Stimulated activated CD4-positive, alpha-beta T cell treated with anti-CD3 and anti-CD28 coated beads, Interleukin-12 subunit alpha, Interleukin-12 subunit beta, amount 100 ng/mL, for 48 hours (primary cell): ENCODE results near the gene PAK6.

Source experiments
- DNase-seq, 3 donors: peaks; one replicate each; pipeline ENCODE4 v3.0.0-alpha.2; 2020; ENCODE audit warnings: low read depth in 2 of 3, low spot score in 1 of 3

The PAK6 gene

DNA sequence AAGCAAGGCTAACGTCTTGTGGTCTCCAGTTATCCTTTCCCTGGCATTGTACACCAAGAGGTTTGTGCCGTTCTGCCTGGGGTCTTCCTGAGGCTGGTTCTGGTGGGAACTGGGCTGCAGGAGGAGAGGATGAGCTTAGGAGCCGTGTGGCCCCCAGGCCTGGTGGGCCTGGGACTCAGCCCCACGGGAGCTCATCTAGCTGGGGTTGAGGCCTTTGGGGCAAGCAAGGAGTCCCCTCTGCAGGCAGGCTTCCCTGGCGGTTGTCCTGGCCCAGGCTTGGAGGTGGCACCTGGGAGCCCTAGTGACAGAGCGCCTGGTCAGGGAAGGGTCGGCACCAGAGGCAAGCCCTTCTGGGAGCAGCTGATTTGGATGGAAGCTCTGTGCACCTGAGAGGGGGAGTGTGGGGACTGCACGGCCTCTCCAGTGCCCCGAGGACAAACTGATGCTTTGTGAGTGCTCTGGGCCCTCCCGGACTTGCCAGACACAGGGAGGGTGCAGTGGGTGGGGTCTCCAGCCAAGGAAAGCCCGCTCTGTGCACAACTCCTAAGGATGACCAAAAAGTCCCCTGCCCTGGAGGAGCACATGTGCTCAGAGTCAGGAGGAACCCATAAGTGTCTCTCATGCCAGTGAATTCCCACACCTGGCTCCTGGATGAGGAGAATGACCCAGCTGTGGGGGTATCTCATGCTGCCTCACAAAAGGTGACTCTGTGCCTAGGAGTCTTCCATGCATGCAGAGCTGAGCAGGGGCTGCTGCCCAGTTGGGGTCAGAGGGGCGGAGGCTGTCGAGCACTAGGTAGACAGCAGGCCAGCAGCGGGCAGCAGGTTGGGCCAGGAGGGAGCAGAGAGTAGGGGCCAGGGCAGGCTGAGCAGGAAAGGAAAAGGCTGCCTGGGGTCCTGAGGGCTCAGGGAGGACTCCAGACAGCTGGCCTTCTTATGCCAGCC, 2.7 kb downstream of the PAK6 start:
- no peak for DNase-seq

DNA sequence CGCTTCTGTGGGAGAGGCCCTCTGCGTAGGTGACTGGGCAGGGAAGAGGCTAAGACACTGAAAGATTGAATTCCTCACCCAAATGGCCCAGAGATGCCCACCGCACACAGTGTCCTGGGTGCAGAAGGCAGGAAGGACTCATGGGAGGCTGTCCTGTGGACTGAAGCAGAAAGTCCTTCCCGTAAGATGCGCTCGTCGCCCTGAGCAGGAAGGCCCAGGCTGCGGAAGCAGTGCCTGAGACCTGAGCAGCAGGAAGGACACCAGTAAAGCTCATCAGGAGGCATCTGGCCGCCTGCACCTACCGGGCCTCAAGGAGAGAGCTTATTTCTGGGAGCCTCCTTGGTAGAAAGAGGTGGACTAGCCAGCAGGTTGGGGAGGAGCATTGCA, 3.3 kb downstream of the PAK6 start:
- no peak for DNase-seq

DNA sequence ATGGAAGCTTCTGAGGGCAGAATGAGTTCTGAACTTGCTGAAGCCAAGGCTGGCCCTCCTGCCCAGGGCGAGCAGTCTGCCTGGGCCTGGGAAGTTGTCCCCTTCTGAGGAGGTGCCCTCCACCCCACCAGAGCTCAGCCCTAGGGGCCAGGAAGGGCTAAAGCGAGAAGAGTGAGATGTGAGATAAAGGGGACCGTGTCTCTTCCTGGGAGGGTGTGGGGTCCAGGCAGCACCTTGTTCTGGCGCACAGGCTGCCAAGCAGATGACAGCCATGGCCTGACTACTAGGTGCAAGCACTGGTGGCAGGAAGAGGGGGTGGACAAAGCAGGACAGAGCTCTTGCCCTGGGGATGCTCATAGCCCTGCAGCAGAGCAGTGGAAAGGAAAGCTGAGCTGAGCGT, 3.7 kb downstream of the PAK6 start:
- DNase-seq, result no peak

DNA sequence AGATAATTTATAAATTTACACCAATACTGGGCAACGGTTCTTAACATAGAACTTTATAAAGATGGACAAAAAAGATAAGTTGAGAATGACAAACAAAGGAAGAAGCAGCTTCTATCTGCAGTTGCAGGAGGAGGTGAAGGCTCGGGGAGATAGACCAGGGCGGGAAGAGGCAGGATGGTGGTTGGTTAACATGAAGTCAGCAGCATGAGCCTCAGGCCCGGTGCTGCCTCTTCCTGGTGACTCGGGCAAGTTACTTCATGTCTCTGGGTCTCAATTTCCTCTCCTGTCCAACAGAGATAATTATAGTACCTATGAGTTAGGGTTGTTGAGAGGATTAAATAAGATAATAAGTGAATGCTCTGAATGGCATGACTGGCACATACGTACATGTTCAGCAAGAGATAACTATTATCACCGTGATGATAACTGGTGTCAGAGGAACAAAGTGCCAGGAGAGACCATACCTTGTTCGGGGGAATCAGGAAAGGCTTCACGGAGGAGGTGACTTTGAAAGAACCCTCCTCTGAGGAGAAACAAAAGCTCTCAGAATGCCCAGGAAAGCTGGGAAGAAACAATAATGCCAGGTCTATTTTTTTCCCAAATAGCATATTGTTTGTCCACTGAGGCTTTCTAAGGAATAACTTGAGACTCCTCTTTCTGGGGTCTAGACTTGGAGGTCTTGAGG, 4.4 kb downstream of the PAK6 start:
- no peak for DNase-seq

DNA sequence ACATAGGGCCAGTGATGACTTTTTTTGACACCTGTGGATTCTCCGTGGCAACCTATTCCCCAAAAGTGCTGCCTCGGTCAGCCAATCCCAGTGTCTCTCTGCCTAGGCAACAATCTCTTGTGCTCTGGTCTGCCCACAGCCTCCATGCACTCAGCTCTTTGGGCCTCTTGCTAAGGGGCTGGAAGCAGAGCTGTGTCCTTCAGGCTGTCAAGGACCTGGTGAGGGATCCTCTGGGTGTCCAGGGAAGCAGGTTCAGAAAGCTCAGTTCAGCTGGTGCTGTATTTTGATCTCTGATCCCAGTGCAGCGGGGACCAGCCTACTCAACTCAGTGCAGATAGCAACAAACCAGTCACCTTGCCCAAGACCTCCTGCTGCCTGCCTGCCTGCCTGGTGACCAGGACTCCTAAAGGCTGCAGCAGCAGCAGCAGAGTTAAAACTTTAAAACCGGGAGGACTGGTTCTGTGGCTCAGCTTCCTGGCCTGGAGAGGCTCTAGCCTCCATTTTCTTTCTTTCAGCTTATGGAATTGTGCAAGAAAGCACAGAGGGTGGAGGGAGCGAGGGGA, 6.2 kb downstream of the PAK6 start:
- DNase-seq, result no peak

DNA sequence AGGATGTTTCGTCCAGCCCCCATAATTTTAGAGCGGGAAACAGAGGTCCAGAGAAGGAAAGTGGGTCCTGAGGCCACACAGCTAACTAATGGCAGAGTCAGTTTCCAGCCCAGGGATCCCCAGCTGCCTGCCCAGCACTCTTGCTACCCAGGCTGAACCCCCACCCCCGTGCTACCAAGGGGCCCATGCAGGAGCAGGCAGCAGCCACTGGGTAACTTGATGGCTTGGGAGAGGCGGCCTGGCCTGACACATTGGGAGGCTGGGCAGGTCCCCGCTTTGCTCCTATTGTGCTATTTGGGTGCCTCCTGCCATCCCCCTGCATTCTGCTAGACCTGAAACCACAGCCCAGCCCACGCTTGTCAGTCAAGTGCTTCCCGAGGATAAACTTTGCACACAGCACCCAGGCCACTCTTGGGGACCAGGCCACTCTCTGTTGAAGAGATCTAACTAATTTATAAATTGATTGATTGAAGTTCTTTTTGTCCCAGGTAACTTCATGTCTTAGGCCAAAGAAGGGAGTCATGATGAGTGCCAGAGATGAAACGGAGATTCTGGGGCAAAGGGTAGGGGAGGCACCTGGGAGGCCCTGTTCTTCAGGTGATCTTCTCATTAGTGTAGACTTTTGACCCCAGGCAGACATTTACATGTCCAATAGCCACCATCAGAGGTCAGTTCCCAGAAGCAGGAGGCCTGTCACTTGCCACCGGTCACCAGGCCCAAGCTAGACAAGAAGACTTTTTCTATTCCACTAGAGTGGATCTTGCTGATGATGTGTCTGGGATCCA, 7.0 kb downstream of the PAK6 start:
- DNase-seq, result no peak

DNA sequence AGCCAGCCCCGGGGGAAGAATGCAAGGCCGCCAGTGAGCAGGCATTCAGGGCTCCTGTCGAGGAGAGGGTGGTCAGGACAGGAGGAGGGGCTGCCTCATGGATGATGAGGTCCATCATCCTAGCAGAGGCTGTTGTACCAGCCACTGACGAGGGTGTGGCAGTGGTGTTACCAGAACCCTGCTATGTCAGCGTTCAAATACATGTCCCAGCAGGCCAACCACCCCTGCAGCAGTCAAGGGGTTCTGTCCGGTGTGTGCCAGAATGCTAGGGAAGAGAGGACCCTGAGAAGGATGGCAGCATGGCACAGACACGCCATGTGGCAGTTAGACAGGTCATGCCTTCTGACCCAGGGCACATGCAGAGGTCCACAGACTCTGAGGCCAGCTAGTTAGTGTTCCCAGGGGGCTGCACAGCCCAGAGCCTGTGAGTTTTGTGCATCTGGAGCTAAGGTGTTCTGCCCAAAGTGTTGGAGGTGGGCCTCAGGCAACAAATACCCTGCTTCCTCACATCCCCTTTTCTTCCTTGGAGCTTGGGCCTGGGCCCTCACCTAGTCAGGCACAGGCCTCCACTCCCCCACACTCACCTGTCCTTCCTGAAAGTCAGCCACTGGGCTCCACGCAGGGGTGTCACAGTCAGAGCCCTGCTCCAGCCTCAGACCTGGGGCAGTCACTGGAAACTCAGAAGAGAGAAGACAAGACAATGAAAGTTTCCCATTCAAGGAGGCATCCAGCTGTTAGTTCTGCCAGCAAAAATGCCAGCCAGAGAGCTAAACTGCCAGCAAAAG, 7.8 kb downstream of the PAK6 start:
- DNase-seq, result no peak

DNA sequence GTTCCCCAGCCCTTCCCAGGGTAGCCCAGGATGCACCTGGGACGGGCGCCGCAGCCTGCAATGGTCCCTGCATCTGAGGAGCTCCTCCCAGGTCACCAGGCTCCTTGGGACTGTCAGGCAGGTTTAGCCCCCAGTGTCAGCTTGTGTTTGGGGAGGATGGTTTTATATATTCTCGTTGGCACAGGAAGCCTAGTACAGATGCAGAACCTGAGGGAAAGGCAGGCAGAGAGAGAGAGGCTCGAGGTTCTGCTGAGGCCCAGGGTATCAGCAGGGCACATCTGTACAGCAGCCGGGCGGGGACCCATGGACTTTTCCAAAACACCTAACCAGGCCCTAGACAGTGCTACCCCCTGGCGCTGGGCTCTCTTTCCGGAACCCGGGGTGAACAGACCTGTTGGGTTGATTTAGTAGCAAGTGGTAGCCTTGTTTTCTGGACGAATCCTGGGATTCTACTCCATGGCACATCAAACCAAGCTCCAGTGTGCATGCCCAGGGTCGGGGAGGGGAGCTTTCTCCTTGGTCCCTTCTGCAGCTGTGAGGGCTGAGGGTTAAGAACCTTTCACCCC, 8.6 kb downstream of the PAK6 start:
- no peak for DNase-seq

DNA sequence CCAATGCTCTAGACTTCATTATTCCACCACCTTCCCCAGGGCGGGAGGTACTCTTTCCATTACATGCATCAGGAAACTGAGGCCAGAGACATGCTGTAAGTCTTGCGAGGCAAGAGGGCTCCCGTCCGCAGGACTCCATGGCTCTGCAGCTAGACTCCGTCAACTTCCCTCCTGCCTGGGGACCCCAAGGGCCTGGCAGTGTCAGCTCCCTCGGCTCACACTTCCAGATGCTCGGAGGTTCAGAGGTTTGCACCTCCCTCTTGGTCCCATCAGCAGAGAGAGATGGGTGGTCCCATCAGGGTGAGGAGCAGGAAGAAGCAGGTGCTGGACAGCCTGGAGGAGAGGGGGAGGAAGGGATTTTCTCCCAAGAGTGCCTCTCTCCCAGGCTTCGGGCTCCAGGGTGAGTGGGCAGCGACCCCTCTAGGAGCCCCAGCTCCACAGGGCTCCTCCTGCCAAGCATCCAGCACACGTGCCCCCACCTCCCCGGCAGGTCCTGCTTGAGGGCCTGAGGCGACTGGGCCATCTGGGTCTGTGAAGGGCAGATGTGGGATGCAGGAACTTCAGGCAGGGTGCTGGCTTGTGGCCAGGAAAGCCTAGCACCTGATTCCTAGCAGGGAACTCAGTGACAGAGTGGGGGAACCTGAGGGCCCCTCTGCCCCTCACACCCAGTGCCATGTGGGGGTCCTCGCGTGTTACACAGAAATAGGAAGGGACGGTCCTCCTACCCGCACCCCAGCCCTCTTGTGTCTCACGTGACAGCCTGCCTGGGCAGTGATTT, 9.3 kb downstream of the PAK6 start:
- DNase-seq, result no peak

DNA sequence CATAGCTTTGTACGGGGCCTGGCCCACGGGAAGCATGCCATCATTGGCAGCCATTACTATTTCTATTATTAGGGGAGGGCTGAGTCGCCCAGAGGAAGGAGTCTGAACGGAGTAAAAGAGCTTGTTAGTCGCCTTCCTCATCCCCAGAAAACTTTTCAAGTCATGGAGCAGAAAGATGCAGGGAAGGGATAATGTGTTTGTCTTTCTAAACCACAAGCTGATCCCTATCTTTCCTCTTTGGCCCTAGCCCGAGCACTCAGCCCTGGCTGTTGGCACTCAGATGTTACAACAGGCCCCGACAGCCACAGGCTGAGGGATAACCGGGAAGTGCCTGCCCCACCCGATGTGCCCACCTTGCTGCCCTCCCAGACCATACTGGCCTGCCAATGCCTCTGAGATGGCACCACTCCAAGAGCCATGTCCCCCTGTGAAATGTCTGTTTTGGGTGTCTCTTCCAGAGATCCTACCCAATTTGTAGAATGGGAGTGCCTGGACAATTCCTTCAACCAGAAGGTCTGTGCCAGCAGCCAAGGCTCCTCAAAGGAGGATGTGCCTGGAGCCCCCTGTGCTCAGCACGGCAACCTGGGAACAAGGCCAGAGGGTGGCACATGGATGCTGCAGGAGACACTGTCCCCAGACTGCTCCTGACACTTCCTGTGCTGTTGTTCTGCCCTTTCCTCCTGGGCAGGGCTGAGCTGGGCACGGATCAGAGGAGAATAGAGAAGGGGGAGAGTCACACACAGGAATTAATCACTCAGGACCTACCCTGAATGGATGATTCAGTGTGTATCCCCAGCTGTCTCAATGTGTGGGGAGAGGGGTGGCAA, 10.8 kb downstream of the PAK6 start:
- no peak for DNase-seq

DNA sequence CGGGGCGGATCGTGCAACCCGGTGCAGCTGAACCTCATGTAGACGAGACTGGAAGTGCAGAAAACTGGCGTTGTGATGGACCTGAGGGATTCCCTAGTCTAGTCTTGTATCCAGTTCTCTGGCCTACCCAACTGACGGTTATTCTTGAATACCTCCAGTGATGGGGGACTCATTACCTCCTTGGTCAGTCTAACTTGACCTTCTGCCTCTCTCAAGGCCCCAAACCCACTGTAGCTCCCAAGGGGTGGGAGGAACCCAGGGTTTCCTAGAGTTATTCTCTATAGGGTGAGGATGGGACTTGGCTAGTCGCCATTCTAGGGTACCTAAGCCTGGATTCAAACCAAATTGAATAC, 11.4 kb downstream of the PAK6 start:
- no peak for DNase-seq

DNA sequence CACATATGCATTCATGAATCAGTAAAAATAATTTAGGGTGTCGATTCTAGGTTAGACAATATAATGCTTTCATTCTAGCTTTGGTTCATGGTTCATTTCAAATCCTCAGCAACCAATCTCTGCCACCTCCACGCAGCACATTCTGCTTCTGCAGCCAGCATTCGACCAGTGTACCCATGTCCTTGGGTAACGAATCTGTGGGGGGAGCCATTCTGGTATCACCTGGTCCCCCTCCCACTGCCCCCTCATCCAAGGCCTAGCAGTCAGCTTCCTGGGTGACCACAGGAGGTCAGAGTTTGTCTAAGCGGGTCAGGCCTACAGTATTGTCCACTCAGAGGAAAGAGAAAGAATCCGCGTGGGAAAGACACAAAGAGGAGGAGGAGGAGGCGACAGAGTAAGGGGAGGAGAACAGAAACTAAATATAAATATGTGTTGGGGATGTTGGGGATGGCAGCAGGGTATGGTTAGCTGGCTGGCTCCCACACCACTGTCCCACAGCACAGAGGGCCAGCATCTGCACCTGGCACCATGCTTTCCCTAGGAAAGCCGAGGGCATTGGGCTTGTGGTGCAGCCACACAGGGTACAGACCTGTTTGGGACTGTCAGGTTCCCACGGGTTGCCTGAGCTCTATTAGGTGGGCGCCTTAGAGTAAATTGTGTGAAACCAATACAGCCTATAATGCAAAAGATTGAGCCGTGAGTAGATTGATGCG, 12.1 kb downstream of the PAK6 start:
- no peak for DNase-seq

DNA sequence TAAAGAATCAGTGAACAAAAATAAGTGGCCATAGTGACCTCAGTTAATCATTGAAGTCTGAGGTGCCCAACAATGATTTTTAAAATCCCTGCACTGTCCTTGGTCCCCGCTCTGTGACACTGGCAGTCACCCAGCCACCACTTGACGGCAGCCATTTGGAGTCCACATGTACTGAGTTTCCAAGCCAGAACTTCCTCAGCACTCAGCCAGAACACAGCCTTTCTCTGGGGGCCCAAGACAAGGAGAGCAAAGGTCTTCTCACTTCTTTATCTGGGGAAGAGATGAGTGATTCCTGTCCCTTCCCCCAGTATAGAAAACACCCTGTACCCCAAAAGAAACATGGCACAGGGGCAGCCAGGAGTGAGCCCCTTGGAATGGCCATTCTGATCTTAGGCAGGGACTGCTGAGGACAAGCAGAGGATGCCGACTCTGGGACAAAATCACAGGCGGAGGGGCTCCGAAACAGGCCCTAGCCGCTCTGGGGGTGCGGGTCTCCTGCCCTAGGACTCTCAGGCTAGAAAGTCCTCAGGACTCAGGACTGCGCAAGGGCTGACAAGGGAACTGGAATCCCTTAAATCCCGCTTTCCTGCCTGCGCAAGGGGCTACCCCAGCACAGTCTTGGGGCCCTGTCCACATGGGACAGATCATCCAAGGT, 12.8 kb downstream of the PAK6 start:
- no peak for DNase-seq

DNA sequence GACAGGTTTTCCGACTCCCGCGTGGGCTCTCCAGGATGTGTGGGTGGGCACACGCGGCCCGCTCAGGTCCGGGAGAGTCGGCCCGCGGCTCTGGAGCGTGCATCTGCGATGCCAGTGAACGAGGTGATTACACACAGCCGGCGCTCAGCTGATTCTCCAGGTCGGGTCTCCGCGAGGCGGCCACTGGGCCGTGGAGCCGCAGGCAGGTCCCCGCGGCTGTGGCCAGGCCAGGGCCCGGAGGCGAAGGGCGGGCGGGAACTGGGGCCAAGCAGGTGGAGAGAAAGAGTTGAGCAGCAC, 13.2 kb downstream of the PAK6 start:
- no peak for DNase-seq

DNA sequence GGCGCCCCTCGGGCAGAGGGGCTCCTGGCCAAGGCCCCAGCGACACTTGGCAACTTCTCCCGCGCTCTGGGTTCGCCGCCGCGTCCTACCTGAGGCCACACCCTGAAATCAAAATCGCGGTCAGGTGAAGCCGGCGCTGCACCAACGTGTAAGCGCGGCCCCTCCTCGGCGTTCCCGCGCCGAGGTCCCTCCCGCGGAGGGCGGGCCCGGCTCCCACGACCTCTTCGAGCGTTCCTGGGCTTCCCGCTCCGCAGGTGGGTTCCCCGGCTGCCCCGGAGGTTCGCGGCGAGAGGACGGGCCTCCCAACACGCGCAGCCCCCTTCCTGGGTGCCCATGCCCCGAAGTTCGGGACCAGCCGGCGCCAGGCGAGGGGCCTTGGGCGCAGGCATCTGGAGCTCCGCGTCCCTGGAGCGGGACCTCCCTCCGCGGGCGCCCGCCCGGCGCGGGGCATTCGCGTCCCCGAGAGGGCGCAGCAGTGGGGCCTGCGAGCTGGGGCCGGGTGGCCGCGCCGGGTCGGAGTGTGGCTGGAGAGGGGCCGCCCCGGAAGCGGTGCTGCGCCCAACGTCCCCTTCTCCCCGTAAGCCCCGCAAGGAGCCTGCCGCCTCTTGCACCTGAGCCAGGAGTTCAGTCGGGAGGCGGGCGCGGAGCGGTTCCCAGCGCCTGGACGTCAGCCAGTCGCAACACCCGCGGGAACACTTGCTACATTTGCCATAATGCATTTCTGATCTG, 13.7 kb downstream of the PAK6 start:
- no peak for DNase-seq

DNA sequence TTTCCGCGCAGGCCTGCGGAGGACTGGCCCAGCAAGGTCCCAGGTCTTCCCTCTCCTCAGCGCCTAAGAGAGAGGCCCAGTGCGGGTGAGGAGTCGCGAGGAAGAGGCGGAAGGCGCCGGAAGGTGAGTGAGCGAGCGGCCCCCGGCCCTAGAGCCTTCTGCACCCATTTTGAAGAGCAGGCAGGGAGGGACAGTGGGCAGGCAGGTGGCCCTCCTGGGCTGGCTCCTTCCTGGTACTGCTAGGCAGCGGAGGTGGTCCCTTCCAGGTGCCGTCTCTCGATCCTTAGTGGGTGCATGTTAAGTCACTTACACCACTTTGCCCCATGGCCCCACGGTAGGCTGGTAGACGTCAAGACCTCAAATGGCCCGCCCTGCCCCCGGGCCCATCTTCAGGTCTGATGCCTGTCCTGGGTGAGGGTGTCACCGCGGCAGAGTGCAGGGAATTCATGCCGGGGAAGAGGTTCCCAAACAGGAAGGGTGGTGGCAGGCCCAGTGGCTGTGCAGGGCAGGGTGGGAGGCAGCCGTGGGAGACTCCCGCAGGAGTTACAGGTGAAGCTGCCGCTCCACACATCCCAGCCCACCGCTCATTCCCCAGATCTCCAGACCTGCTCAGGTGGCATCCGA, 14.4 kb downstream of the PAK6 start:
- no peak for DNase-seq

DNA sequence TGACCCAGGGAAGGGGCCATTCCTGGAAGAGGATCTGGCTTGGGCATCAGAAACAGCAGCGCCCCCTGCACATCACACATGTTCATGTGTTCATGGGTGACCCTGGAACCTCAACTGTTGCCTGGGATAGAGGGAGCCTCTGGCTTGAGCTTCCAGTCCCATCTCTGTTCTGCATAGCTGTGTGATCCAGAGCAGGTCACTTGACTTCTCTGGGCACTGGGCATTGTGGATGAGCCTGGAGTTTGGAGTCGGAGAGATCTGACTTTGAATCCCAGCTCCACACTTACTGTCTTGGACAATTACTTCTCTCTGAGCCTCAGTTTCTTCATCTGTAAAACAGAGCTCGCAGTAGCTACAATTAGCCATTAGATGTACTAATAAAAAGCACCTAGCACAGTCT, 15.6 kb downstream of the PAK6 start:
- DNase-seq, result no peak
